ENCODE measurements around the gene COTL1.

GRCh38 chr16:84544031-84544773 lies 73.7 kb downstream of the COTL1 start:
- TF ChIP-seq, protein P1, sequence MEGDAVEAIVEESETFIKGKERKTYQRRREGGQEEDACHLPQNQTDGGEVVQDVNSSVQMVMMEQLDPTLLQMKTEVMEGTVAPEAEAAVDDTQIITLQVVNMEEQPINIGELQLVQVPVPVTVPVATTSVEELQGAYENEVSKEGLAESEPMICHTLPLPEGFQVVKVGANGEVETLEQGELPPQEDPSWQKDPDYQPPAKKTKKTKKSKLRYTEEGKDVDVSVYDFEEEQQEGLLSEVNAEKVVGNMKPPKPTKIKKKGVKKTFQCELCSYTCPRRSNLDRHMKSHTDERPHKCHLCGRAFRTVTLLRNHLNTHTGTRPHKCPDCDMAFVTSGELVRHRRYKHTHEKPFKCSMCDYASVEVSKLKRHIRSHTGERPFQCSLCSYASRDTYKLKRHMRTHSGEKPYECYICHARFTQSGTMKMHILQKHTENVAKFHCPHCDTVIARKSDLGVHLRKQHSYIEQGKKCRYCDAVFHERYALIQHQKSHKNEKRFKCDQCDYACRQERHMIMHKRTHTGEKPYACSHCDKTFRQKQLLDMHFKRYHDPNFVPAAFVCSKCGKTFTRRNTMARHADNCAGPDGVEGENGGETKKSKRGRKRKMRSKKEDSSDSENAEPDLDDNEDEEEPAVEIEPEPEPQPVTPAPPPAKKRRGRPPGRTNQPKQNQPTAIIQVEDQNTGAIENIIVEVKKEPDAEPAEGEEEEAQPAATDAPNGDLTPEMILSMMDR (conservative IDR thresholded peaks at IDR 0.05 in 1 of 2, IDR thresholded peaks at IDR 0.05 in 1 of 2; ENCODE audit: extremely low read depth in 1 of 2, insufficient read depth in 1 of 2, low read depth in 1 of 2, low read length in 2 of 2): no peak
- TF ChIP-seq EZH2 (IDR thresholded peaks at IDR 0.05; ENCODE audit: borderline replicate concordance, low read length): no peak
